PC-3 (cell line): ENCODE data around the gene AOPEP. TPM values are rescaled to one million over a fixed set of nuclear protein-coding genes. Genes with fewer than 3 reads are reported as not detected.

ENCODE experiments used
- ATAC-seq: fragments of 200-7000 bp; cut with Tn5 transposase; 2 replicates; pipeline ENCODE4 v1.9.1; 2020; ENCODE audit warnings: mild to moderate bottlenecking, moderate library complexity
- BruUV-seq: library from RNA; stranded (reverse); fragments of 400-500 nt; replicated peaks from 2 replicates; lab custom pipeline; 2021; lab: Mats Ljungman, UMichigan
- CTCF ChIA-PET: fragments of 300-600 bp; sonication (Branson Sonifier 250); formaldehyde crosslinking; loops from one replicate; lab custom pipeline; 2022; ENCODE audit warnings: antibody characterized with exemption; lab: Charles Lee
- POLR2A ChIA-PET: fragments of 300-600 bp; sonication (Branson Sonifier 250); formaldehyde crosslinking; loops from one replicate; lab custom pipeline; 2022; ENCODE audit warnings: antibody characterized with exemption; ENCODE audit not compliant: unreplicated experiment; lab: Charles Lee
- DNase-seq: peaks from one replicate; pipeline ENCODE4 v3.0.0-alpha.2; 2015
- H2AFZ ChIP-seq: fragments of 300-600 bp; sonication (generic); 2 replicates; pipeline ENCODE4 v1.6.0; 2016; ENCODE audit warnings: antibody characterized with exemption, low read length
- H3F3A ChIP-seq: fragments of 300-600 bp; sonication (generic); one replicate; pipeline ENCODE4 v1.6.0; 2017; ENCODE audit warnings: antibody characterized with exemption, low read length, control low read depth, mild to moderate bottlenecking; ENCODE audit not compliant: unreplicated experiment
- H3K27ac ChIP-seq: fragments of 300-600 bp; sonication (generic); 2 replicates; pipeline ENCODE4 v1.5.1; 2016; ENCODE audit warnings: mild to moderate bottlenecking, low read length
- H3K27me3 ChIP-seq: fragments of 300-600 bp; sonication (generic); 2 replicates; pipeline ENCODE4 v1.6.1; 2016; ENCODE audit warnings: low read length, mixed read lengths
- H3K36me3 ChIP-seq: fragments of 300-600 bp; sonication (generic); 2 replicates; pipeline ENCODE4 v1.6.1; 2016; ENCODE audit warnings: low read depth, mixed run types, low read length, mixed read lengths
- H3K4me1 ChIP-seq: fragments of 300-600 bp; sonication (generic); 2 replicates; pipeline ENCODE4 v1.5.1; 2016; ENCODE audit warnings: low read length; ENCODE audit not compliant: insufficient read depth
- H3K4me2 ChIP-seq: fragments of 300-600 bp; sonication (generic); 2 replicates; pipeline ENCODE4 v1.6.0; 2016; ENCODE audit warnings: low read length
- H3K4me3 ChIP-seq: fragments of 300-600 bp; sonication (generic); 2 replicates; pipeline ENCODE4 v1.5.1; 2016; ENCODE audit warnings: mild to moderate bottlenecking, low read length, mixed read lengths
- H3K79me2 ChIP-seq: fragments of 300-600 bp; sonication (generic); 2 replicates; pipeline ENCODE4 v1.6.1; 2017; ENCODE audit warnings: low read length, mixed read lengths
- H3K9ac ChIP-seq: fragments of 300-600 bp; sonication (generic); 2 replicates; pipeline ENCODE4 v1.6.0; 2016; ENCODE audit warnings: mild to moderate bottlenecking, low read length
- H3K9me2 ChIP-seq: fragments of 300-600 bp; sonication (generic); replicated peaks from 2 replicates; pipeline ENCODE4 v1.6.1; 2016; ENCODE audit warnings: mixed run types, low read length, mixed read lengths
- H3K9me3 ChIP-seq: fragments of 300-600 bp; sonication (generic); 2 replicates; pipeline ENCODE4 v1.6.1; 2016; ENCODE audit warnings: low read length, mixed read lengths
- H4K20me1 ChIP-seq: fragments of 300-600 bp; sonication (generic); 2 replicates; pipeline ENCODE4 v1.6.1; 2016; ENCODE audit warnings: low read length, mixed read lengths
- EZH2 ChIP-seq: fragments of 300-600 bp; sonication (generic); IDR thresholded peaks from one replicate; pipeline ENCODE4 v1.6.1; 2017; ENCODE audit warnings: antibody characterized with exemption, mild to moderate bottlenecking, low read length; ENCODE audit not compliant: unreplicated experiment
- EZH2phosphoT487 ChIP-seq: fragments of 300-600 bp; sonication (generic); IDR thresholded peaks from 2 replicates; pipeline ENCODE4 v1.6.1; 2018; ENCODE audit warnings: mild to moderate bottlenecking, antibody characterized with exemption, low read length, borderline replicate concordance
- intact Hi-C: fragments of 100-400 bp; cut with micrococcal nuclease; formaldehyde crosslinking; loops from 2 replicates; pipeline ENCODE4 v1.9.0; 2023
- total RNA-seq: library from RNA; depleted of rRNA; stranded (reverse); fragments of >200 nt; gene quantifications from 2 replicates; pipeline ENCODE4 v1.2.3, GENCODE V29; 2014
- TF ChIP-seq, protein P1 (sequence below): fragments of 300-600 bp; sonication (generic); conservative IDR thresholded peaks from 2 replicates; pipeline ENCODE4 v1.5.1; 2017; ENCODE audit warnings: antibody characterized with exemption, low read depth, mild to moderate bottlenecking, low read length

The AOPEP gene
- total RNA-seq, 1 experiment from 2014 or later: 23.1 TPM

DNA sequence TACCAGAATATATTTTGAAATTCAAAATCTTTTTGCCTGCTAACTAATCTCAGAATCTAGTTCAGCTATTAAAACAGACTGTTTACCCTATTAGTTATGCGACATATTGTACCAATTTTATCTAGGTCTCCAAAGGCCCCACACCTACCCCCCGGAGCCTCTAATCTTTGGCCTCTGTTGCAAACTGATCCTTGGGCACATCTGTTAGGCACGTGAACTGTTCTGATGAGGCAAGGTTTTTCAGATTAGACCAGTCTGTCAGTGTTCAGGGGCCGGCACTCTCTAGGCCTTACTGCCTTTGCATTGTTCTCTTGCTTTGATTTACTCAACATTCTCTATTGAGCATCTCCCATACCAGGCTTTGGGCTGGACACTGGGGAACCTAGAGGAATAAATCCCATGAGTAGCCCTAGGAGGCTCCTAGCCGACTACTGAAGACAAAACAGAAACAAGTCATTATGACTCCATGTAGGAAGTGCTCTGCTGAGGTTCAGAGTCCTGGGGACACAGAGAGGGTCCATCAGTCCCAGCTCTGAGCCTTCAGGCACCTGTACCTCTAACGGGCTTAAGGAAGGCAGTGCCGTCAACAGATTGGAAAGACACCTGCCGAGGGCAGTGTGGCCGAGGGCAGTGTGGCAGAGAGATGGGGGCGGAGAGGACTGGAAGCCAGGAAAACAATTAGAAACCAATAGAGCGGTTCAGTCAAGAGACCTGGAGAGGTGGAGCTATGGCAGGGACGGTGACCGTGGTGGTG lies 245.1 kb downstream of the AOPEP start:
- Histone ChIP-seq H3F3A (no peaks in the 10 kb centered on the region), H3K27me3 (no peaks in the 10 kb centered on the region), H2AFZ (no peak overlapping the region), H4K20me1 (no peaks in the 10 kb centered on the region), H3K9me2 (no peaks in the 10 kb centered on the region), H3K4me2 (no peak overlapping the region), H3K4me1 (no peaks in the 10 kb centered on the region), H3K27ac (no peak overlapping the region), H3K4me3 (no peak overlapping the region), H3K9ac (no peak overlapping the region), H3K36me3 (no peaks in the 10 kb centered on the region), H3K9me3 (no peaks in the 10 kb centered on the region), H3K79me2 (no peaks in the 10 kb centered on the region)
- TF ChIP-seq EZH2phosphoT487 (no peak), EZH2 (no peak)
- TF ChIP-seq, protein P1, sequence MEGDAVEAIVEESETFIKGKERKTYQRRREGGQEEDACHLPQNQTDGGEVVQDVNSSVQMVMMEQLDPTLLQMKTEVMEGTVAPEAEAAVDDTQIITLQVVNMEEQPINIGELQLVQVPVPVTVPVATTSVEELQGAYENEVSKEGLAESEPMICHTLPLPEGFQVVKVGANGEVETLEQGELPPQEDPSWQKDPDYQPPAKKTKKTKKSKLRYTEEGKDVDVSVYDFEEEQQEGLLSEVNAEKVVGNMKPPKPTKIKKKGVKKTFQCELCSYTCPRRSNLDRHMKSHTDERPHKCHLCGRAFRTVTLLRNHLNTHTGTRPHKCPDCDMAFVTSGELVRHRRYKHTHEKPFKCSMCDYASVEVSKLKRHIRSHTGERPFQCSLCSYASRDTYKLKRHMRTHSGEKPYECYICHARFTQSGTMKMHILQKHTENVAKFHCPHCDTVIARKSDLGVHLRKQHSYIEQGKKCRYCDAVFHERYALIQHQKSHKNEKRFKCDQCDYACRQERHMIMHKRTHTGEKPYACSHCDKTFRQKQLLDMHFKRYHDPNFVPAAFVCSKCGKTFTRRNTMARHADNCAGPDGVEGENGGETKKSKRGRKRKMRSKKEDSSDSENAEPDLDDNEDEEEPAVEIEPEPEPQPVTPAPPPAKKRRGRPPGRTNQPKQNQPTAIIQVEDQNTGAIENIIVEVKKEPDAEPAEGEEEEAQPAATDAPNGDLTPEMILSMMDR: no peak
- intact Hi-C loops: no loop called here
- CTCF ChIA-PET: no interaction called here
- BruUV-seq: no TSS peak
- ATAC-seq (no peak), DNase-seq (no peak)
- POLR2A ChIA-PET: no interaction called here

DNA sequence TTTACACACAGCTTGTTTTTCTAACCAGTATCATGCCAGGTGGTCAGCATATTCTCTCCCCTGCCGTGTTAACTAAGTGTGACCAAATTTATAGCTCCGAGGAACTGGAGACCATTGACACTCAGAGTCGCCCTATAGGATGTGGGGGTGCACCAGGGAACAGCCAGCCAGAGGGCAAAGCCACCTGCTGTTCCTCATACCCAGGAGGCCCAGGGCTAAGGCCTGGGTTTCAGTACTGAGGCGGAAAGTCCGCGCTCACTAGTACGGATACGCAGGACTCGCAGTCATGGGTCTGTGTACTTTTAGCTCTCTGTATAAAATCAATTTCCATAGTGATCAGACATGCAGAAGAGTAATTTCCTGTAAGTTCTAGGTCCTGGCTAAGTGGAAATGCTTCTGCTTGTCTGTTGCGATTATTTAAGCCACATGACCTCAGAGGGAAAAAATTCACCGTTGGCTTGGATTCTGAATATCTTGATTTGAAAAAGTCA lies 247.0 kb downstream of the AOPEP start:
- Histone ChIP-seq H3K4me2 (no peak overlapping the region), H3K4me3 (no peak overlapping the region), H3K27ac (no peak overlapping the region), H2AFZ (no peak overlapping the region), H3K4me1 (no peaks in the 10 kb centered on the region), H3K9me3 (no peaks in the 10 kb centered on the region), H3K79me2 (no peaks in the 10 kb centered on the region), H3K36me3 (no peaks in the 10 kb centered on the region), H3K9me2 (no peaks in the 10 kb centered on the region), H4K20me1 (no peaks in the 10 kb centered on the region), H3K9ac (no peak overlapping the region), H3K27me3 (no peaks in the 10 kb centered on the region), H3F3A (no peaks in the 10 kb centered on the region)
- ChIA-PET POLR2A (no interaction called here), CTCF (no interaction called here)
- intact Hi-C loops: no loop called here
- BruUV-seq: no TSS peak
- ATAC-seq (no peak), DNase-seq (no peak)
- TF ChIP-seq EZH2 (no peak), EZH2phosphoT487 (no peak)
- TF ChIP-seq, protein P1: no peak

DNA sequence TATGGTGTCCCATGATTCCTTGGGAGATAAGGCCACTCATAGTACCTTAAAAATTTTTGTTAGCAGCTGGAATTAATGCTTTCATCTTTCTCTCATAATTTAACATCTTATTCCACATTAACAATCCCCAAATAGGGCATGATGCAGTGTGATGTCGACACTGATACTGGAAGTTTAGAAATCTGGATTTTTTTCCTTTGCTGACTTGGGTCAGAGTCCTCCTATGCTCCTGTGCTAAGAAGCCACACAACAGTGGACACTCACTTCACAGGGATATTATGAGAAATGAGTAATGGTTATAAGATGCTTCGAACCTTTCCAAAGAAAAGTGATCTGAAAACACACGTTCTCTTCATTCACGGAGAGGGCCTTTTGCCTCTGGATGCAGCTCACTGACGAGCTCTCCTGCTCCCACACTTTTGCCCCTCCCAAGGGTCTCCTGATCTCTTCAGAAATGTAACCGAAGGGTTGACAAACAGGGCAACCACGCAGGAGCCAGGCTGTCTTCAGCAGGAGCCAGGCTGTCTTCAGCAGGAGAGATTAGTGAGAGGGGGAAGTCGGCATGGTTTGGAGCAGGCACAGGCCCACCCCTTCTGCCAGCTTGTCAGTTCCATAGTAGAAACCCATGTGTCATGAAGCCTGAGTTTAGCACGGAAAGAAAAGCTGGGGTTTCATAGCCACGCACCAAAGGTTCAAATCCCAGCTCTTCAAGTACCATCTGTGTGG lies 247.8 kb downstream of the AOPEP start:
- POLR2A ChIA-PET: no interaction called here
- Histone ChIP-seq H3K4me3 (no peak overlapping the region), H3K27ac (no peak overlapping the region), H3F3A (no peaks in the 10 kb centered on the region), H3K36me3 (no peaks in the 10 kb centered on the region), H3K9ac (no peak overlapping the region), H3K9me3 (no peaks in the 10 kb centered on the region), H3K9me2 (no peaks in the 10 kb centered on the region), H3K4me2 (no peak overlapping the region), H4K20me1 (no peaks in the 10 kb centered on the region), H2AFZ (no peak overlapping the region), H3K4me1 (no peaks in the 10 kb centered on the region), H3K79me2 (no peaks in the 10 kb centered on the region), H3K27me3 (no peaks in the 10 kb centered on the region)
- BruUV-seq: no TSS peak
- DNase-seq: no peak
- no peak for ATAC-seq
- no peak for TF ChIP-seq EZH2phosphoT487
- TF ChIP-seq EZH2: no peak
- TF ChIP-seq, protein P1: no peak
- intact Hi-C loops: no loop called here
- CTCF ChIA-PET: no interaction called here
